ENCODE results near the gene PEAK3. TPM values are rescaled to one million over a fixed set of nuclear protein-coding genes. Genes with fewer than 3 reads are reported as not detected.

The PEAK3 gene
- total and polyA plus RNA-seq, 9 of the 15 experiments (the other 6 are each of a cell fraction or from before 2014, with no cell fraction given), result 0.07 to 0.40 TPM; not detected in 7

DNA sequence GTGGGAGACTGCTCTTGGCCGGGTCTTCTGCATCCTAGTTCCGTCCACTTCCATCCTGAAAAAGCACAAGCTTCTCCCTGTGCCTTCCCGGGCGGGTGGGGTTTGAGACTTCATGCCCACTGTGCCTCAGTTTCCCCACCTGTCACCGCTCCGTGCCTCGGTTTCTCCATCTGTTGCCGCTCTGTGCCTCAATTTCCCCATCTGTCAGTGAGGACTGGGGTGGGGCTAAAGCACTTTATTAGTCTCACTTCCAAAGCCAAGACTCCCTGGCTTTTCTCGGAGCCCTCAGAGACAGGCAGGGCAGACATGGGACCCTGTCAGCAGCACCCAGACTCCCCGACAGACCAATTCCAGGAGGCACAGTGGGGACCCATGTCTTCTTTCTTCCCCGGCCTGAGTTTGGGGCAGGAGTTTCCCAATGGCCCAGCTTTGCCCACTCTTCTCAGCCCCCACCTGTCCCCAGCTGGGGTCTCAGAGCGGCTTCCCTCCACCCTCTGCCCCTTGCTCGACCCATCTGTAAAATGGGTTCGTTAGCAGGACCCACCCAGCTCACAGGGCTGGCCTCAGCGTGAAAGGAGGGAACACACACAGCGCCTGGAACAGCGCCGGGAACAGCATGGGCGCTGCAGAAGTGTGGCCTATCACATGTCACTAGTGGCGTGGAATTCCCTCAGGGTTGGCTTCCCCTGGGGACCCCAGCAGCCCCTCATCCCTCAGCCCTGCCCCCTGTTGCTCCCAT, 4.6 kb upstream of the PEAK3 start:
- intact Hi-C loops (cut with micrococcal nuclease), result no loop called here
- ATAC-seq (no peak), DNase-seq (ENCODE audit: extremely low read depth in 1 of 4, low spot score in 3 of 4) (no peak), FAIRE-seq (no peak)
- Histone ChIP-seq H2AFZ (ENCODE audit: low read depth, low read length) (no peak overlapping the region), H4K20me1 (replicated peaks; ENCODE audit: control insufficient read depth, insufficient read depth, low read length) (no peaks in the 10 kb centered on the region), H3K79me2 (ENCODE audit: control insufficient read depth, insufficient read depth, low read length) (no peaks in the 10 kb centered on the region), H3K4me2 (ENCODE audit: insufficient read depth, low read length) (no peak overlapping the region), H3K27ac (ENCODE audit: extremely low read depth, low read depth, low read length) (no peak overlapping the region), H3K36me3 (ENCODE audit: control insufficient read depth, insufficient read depth, low read length) (no peaks in the 10 kb centered on the region), H3K9me1 (ENCODE audit: control insufficient read depth, insufficient read depth, low read length) (peaks cover 2% of the 10 kb centered on the region), H3K4me3 (no peak overlapping the region), H3K4me1 (replicated peaks in 1 of 2; ENCODE audit: control insufficient read depth in 2 of 2, insufficient read depth in 2 of 2, low read length in 2 of 2) (peaks cover 10 to 48% of the 10 kb centered on the region in 2 experiments), H3K27me3 (ENCODE audit: control insufficient read depth in 2 of 2, insufficient read depth in 2 of 2, low read length in 2 of 2) (no peaks in the 10 kb centered on the region), H3K9me3 (replicated peaks; ENCODE audit: control insufficient read depth, insufficient read depth, low read depth, low read length) (no peaks in the 10 kb centered on the region), H3K9ac (ENCODE audit: insufficient read depth in 1 of 2, low read depth in 2 of 2, low read length in 2 of 2) (peak overlapping the region in 1 of 2 experiments; percentile 10; a peak in 1 of 4 replicates)
- WGBS (ENCODE audit: insufficient coverage, low coverage, missing lambda C conversion rate), result 46% methylated on average over 18 of the region's 20 CpGs
- ChIA-PET CTCF (ENCODE audit: low intra/inter-chr PET ratio) (no interaction called here), POLR2A (interaction anchor here (0.5 to 2.4 kb wide), 6 partner anchors 8 to 41 kb away, joined by 3 to 17 read pairs (median 4); no protein-coding TSS in a partner anchor)
- no TSS peak for BruUV-seq (replicated peaks)
- in situ Hi-C loops (cut with MboI), result no loop called here
- no peak for TF ChIP-seq ZBTB11 (CRISPR knock-in tag; IDR thresholded peaks at IDR 0.05)
- no peak for TF ChIP-seq BHLHE40 (IDR thresholded peaks at IDR 0.05; ENCODE audit: low read length)
- TF ChIP-seq NR2C2 (CRISPR knock-in tag; IDR thresholded peaks at IDR 0.05), result no peak
- TF ChIP-seq NR2C2 (tag; IDR thresholded peaks at IDR 0.05), result no peak
- TF ChIP-seq, protein P1, sequence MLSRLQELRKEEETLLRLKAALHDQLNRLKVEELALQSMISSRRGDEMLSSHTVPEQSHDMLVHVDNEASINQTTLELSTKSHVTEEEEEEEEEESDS (CRISPR knock-in tag; IDR thresholded peaks at IDR 0.05), result no peak
- TF ChIP-seq EWSR1 (IDR thresholded peaks at IDR 0.05; ENCODE audit: borderline replicate concordance, low read depth, partially characterized antibody), result no peak
- no peak for TF ChIP-seq LCOR (CRISPR knock-in tag; IDR thresholded peaks at IDR 0.05)
- TF ChIP-seq NCOA6 (IDR thresholded peaks at IDR 0.05), result no peak
